Endothelial cell of umbilical vein (primary cell): ENCODE data around the gene APMAP. TPM values are rescaled to one million over a fixed set of nuclear protein-coding genes. Genes with fewer than 3 reads are reported as not detected.

Experiments used
- BruUV-seq: library from RNA; stranded (reverse); fragments of 400-500 nt; replicated peaks from 2 replicates; lab custom pipeline; 2021; lab: Mats Ljungman, UMichigan
- CTCF ChIA-PET: fragments of 300-600, 350-600 bp; sonication (Branson Sonifier 250); formaldehyde crosslinking; loops from one replicate; lab custom pipeline; 2021; ENCODE audit warnings: antibody characterized with exemption, inconsistent platforms; lab: Charles Lee
- POLR2A ChIA-PET: fragments of 300-600, 350-600 bp; sonication (Branson Sonifier 250); formaldehyde crosslinking; loops from one replicate; lab custom pipeline; 2021; ENCODE audit warnings: antibody characterized with exemption, inconsistent platforms; lab: Charles Lee
- DNase-seq: peaks from one replicate; pipeline ENCODE4 v3.0.0-alpha.2; 2011; ENCODE audit warnings: low read depth, low spot score
- FAIRE-seq: peaks from 2 replicates; lab custom pipeline; 2011; peaks lifted over from hg19 to GRCh38; lab: Jason Lieb, UNC
- H2AFZ ChIP-seq: 2 replicates; pipeline ENCODE4 v1.6.0; 2012; ENCODE audit warnings: low read depth, low read length, control low read depth, inconsistent platforms
- H3K27ac ChIP-seq: 2 replicates; pipeline ENCODE4 v1.5.1; 2011; ENCODE audit warnings: low read depth, mild to moderate bottlenecking, control low read depth, low read length, moderate library complexity; ENCODE audit not compliant: insufficient read depth
- H3K27me3 ChIP-seq, 2 experiments: 2 replicates each; pipeline versions ENCODE4 v1.6.0 to v1.6.1; 2011; ENCODE audit warnings: low read length in 2 of 2, mixed read lengths in 1 of 2; ENCODE audit not compliant: control insufficient read depth in 2 of 2, insufficient read depth in 2 of 2
- H3K36me3 ChIP-seq, 2 experiments: 2 replicates in 1 of 2; 3 replicates in 1 of 2; pipeline ENCODE4 v1.5.1; 2011; ENCODE audit warnings: low read length in 2 of 2, mild to moderate bottlenecking in 1 of 2, moderate library complexity in 1 of 2; ENCODE audit not compliant: control insufficient read depth in 2 of 2, insufficient read depth in 2 of 2; ENCODE audit errors: extremely low read depth in 1 of 2
- H3K4me1 ChIP-seq: 3 replicates; pipeline ENCODE4 v1.5.1; 2011; ENCODE audit warnings: mild to moderate bottlenecking, low read length; ENCODE audit not compliant: control insufficient read depth, insufficient read depth; ENCODE audit errors: extremely low read depth
- H3K4me2 ChIP-seq: 2 replicates; pipeline ENCODE4 v1.6.1; 2011; ENCODE audit warnings: low read length, control low read depth, mixed read lengths; ENCODE audit not compliant: insufficient read depth
- H3K4me3 ChIP-seq, 3 experiments: fragments of 200-600 bp in 1 of 3; sonication (generic), shearing (Covaris generic) in 1 of 3; replicated peaks in 1 of 3; 2 replicates each; pipeline ENCODE4 v1.5.1; 2011 to 2016; ENCODE audit warnings: control low read depth in 3 of 3, low read length in 3 of 3, mild to moderate bottlenecking in 2 of 3, inconsistent platforms in 1 of 3, low read depth in 1 of 3, moderate library complexity in 1 of 3; ENCODE audit not compliant: insufficient read depth in 1 of 3
- H3K79me2 ChIP-seq: 2 replicates; pipeline ENCODE4 v1.6.0; 2012; ENCODE audit warnings: low read length, inconsistent platforms; ENCODE audit not compliant: control insufficient read depth, insufficient read depth
- H3K9ac ChIP-seq: replicated peaks from 2 replicates; pipeline ENCODE3; 2011; ENCODE audit warnings: low read length, control low read depth; ENCODE audit not compliant: insufficient read depth; ENCODE audit errors: extremely low read depth
- H3K9me1 ChIP-seq: replicated peaks from 3 replicates; pipeline ENCODE4 v1.6.0; 2011; ENCODE audit warnings: mild to moderate bottlenecking, low read length; ENCODE audit not compliant: control insufficient read depth, insufficient read depth; ENCODE audit errors: extremely low read depth
- H3K9me3 ChIP-seq: replicated peaks from 2 replicates; pipeline ENCODE4 v1.5.1; 2012; ENCODE audit warnings: low read length, inconsistent platforms; ENCODE audit not compliant: control insufficient read depth, insufficient read depth
- H4K20me1 ChIP-seq: replicated peaks from 2 replicates; pipeline ENCODE3; 2011; ENCODE audit warnings: mild to moderate bottlenecking, low read length; ENCODE audit not compliant: control insufficient read depth, insufficient read depth; ENCODE audit errors: extremely low read depth
- EZH2 ChIP-seq: IDR thresholded peaks from 2 replicates; pipeline ENCODE4 v1.6.1; 2012; ENCODE audit warnings: borderline replicate concordance, low read depth, mild to moderate bottlenecking, moderate library complexity, low read length, inconsistent platforms; ENCODE audit not compliant: severe bottlenecking
- FOS ChIP-seq: IDR thresholded peaks from 2 replicates; pipeline ENCODE4 v1.6.1; 2011; ENCODE audit warnings: mild to moderate bottlenecking, low read length, moderate library complexity, borderline replicate concordance; ENCODE audit not compliant: insufficient read depth
- GATA2 ChIP-seq: IDR thresholded peaks from 2 replicates; pipeline ENCODE4 v1.7.0; 2011; ENCODE audit warnings: low read depth, mild to moderate bottlenecking, moderate library complexity, mixed read lengths, low read length; ENCODE audit not compliant: insufficient read length, insufficient read depth
- JUN ChIP-seq: IDR thresholded peaks from 2 replicates; pipeline ENCODE4 v1.6.1; 2011; ENCODE audit warnings: borderline replicate concordance, low read depth; ENCODE audit not compliant: insufficient read length, insufficient read depth
- MYC ChIP-seq: IDR thresholded peaks from one replicate; pipeline ENCODE4 v1.6.1; 2011; ENCODE audit warnings: mild to moderate bottlenecking, low read depth, low read length
- POLR2A ChIP-seq: IDR thresholded peaks from 2 replicates; pipeline ENCODE4 v1.6.1; 2012; ENCODE audit warnings: low read depth, mild to moderate bottlenecking, control low read depth, low read length
- POLR2AphosphoS5 ChIP-seq: IDR thresholded peaks from 2 replicates; pipeline ENCODE4 v1.6.1; 2012; ENCODE audit warnings: low read depth, mild to moderate bottlenecking, control low read depth, low read length, moderate library complexity; ENCODE audit not compliant: insufficient read depth
- dilution Hi-C: fragments of 300-500 bp; cut with MboI; formaldehyde crosslinking; loops from one replicate; pipeline ENCODE4 v1.15.0; 2019; ENCODE audit warnings: low sequenced_read_pairs; ENCODE audit not compliant: extremely low pct_ligation_motif_present
- intact Hi-C: fragments of 100-400 bp; cut with micrococcal nuclease; formaldehyde crosslinking; loops from one replicate; pipeline ENCODE4 v1.10.0; 2022
- polyA plus RNA-seq, 4 experiments: library from polyadenylated mRNA; depleted of rRNA in 3 of 4; stranded (reverse) in 3 of 4; unstranded in 1 of 4; fragments of >200 nt; gene quantifications; 2 replicates each; pipeline versions ENCODE4 v1.2.1 to v1.2.3, GENCODE V29; 2011 to 2012; ENCODE audit warnings: missing spikeins in 1 of 4
- total RNA-seq: library from RNA; stranded (reverse); gene quantifications from 2 replicates; pipeline ENCODE4 v1.2.3, GENCODE V29; 2021
- TF ChIP-seq, protein P1 (sequence below), 2 donors: IDR thresholded peaks; 1 replicate in 1 of 2; 2 replicates in 1 of 2; pipeline ENCODE4 v1.5.1; 2011; ENCODE audit warnings: low read length in 2 of 2, mild to moderate bottlenecking in 2 of 2, moderate library complexity in 2 of 2, control low read depth in 1 of 2, inconsistent platforms in 1 of 2, low read depth in 1 of 2; ENCODE audit not compliant: insufficient read depth in 1 of 2; ENCODE audit errors: extremely low read depth in 1 of 2
- TF ChIP-seq, protein P2 (sequence below): IDR thresholded peaks from 2 replicates; pipeline ENCODE4 v1.6.1; 2011; ENCODE audit not compliant: insufficient read depth, insufficient read length

Gene APMAP
- total and polyA plus RNA-seq, 2 donors (not counting 3 experiments of a cell fraction or from before 2014, with no cell fraction given) = 80.7 to 110 TPM

- Histone ChIP-seq H3K4me1 (no peaks in the 10 kb centered on the region), H3K27me3 (no peaks in the 10 kb centered on the region), H3K4me2 (no peak overlapping the region), H3K36me3 (peaks cover 2 to 5% of the 10 kb centered on the region in 2 experiments), H3K79me2 (peaks cover 25% of the 10 kb centered on the region), H3K9me1 (no peaks in the 10 kb centered on the region), H3K27ac (no peak overlapping the region), H3K4me3 (no peak overlapping the region), H4K20me1 (no peaks in the 10 kb centered on the region), H3K9ac (no peak overlapping the region), H2AFZ (no peak overlapping the region), H3K9me3 (no peaks in the 10 kb centered on the region)
- intact Hi-C loops = no loop called here
- ChIA-PET POLR2A (no interaction called here), CTCF (no interaction called here)
- no peak for TF ChIP-seq POLR2A
- no peak for TF ChIP-seq EZH2
- TF ChIP-seq GATA2 = no peak
- TF ChIP-seq, protein P1, sequence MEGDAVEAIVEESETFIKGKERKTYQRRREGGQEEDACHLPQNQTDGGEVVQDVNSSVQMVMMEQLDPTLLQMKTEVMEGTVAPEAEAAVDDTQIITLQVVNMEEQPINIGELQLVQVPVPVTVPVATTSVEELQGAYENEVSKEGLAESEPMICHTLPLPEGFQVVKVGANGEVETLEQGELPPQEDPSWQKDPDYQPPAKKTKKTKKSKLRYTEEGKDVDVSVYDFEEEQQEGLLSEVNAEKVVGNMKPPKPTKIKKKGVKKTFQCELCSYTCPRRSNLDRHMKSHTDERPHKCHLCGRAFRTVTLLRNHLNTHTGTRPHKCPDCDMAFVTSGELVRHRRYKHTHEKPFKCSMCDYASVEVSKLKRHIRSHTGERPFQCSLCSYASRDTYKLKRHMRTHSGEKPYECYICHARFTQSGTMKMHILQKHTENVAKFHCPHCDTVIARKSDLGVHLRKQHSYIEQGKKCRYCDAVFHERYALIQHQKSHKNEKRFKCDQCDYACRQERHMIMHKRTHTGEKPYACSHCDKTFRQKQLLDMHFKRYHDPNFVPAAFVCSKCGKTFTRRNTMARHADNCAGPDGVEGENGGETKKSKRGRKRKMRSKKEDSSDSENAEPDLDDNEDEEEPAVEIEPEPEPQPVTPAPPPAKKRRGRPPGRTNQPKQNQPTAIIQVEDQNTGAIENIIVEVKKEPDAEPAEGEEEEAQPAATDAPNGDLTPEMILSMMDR (IDR thresholded peaks at IDR 0.05; ENCODE audit: extremely low read depth in 1 of 2, insufficient read depth in 1 of 2, low read depth in 1 of 2, low read length in 2 of 2) = no peak
- no peak for TF ChIP-seq POLR2AphosphoS5
- TF ChIP-seq, protein P2, sequence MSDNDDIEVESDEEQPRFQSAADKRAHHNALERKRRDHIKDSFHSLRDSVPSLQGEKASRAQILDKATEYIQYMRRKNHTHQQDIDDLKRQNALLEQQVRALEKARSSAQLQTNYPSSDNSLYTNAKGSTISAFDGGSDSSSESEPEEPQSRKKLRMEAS = no peak
- no peak for TF ChIP-seq FOS
- TF ChIP-seq MYC = no peak
- TF ChIP-seq JUN = no peak
- DNase-seq = no peak
- no TSS peak for BruUV-seq
- no peak for FAIRE-seq
- dilution Hi-C loops = no loop called here
Observed at GRCh38 chr20:24983896-24984295, 8.7 kb downstream of the APMAP start.
